OCI-LY7 (cell line): Measurements from ENCODE around the gene SRGAP1. TPM values are rescaled to one million over a fixed set of nuclear protein-coding genes. Genes with fewer than 3 reads are reported as not detected.

Experiments used
- BruUV-seq: library from RNA; stranded (reverse); fragments of 400-500 nt; replicated peaks from 2 replicates; lab custom pipeline; 2021; lab: Mats Ljungman, UMichigan
- CTCF ChIA-PET: fragments of 300-600 bp; sonication (Branson Sonifier 250); formaldehyde crosslinking; loops from one replicate; lab custom pipeline; 2022; ENCODE audit warnings: antibody characterized with exemption; ENCODE audit not compliant: unreplicated experiment; lab: Charles Lee
- POLR2A ChIA-PET: fragments of 300-600 bp; sonication (Branson Sonifier 250); formaldehyde crosslinking; loops from one replicate; lab custom pipeline; 2022; ENCODE audit warnings: antibody characterized with exemption; lab: Charles Lee
- DNase-seq: peaks from one replicate; pipeline ENCODE4 v3.0.0-alpha.2; 2015; ENCODE audit warnings: low spot score
- H2AFZ ChIP-seq: fragments of 200-600 bp; sonication (generic), shearing (Covaris generic); 2 replicates; pipeline ENCODE4 v1.6.1; 2014; ENCODE audit warnings: mild to moderate bottlenecking, antibody characterized with exemption, low read length, moderate library complexity
- H3K27ac ChIP-seq: fragments of 200-600 bp; sonication (generic); 2 replicates; pipeline ENCODE4 v1.5.1; 2014; ENCODE audit warnings: mixed run types, low read depth, mild to moderate bottlenecking, moderate library complexity, low read length, inconsistent platforms; ENCODE audit not compliant: poor library complexity, severe bottlenecking
- H3K36me3 ChIP-seq: fragments of 200-600 bp; sonication (generic); 2 replicates; pipeline ENCODE4 v1.6.1; 2014; ENCODE audit warnings: mild to moderate bottlenecking, antibody characterized with exemption, low read length, moderate library complexity, mixed read lengths; ENCODE audit not compliant: insufficient read depth
- H3K4me1 ChIP-seq: fragments of 200-600 bp; sonication (generic); 2 replicates; pipeline ENCODE4 v1.5.1; 2014; ENCODE audit warnings: mild to moderate bottlenecking, low read length; ENCODE audit not compliant: insufficient read depth, poor library complexity, severe bottlenecking
- H3K4me2 ChIP-seq: fragments of 200-600 bp; sonication (generic); 2 replicates; pipeline ENCODE4 v1.6.1; 2014; ENCODE audit warnings: mild to moderate bottlenecking, low read length
- H3K4me3 ChIP-seq: fragments of 200-600 bp; sonication (generic); 2 replicates; pipeline ENCODE4 v1.5.1; 2014; ENCODE audit warnings: mild to moderate bottlenecking, low read depth, low read length; ENCODE audit not compliant: poor library complexity, severe bottlenecking
- H3K79me2 ChIP-seq: fragments of 200-600 bp; sonication (generic); 2 replicates; pipeline ENCODE4 v1.6.1; 2016; ENCODE audit warnings: low read depth, mild to moderate bottlenecking, low read length, moderate library complexity, mixed read lengths; ENCODE audit not compliant: insufficient read depth
- H3K9me2 ChIP-seq: fragments of 200-600 bp; sonication (generic); 2 replicates; pipeline ENCODE4 v1.6.1; 2016; ENCODE audit warnings: mild to moderate bottlenecking, low read length, mixed read lengths; ENCODE audit not compliant: insufficient read depth
- H3K9me3 ChIP-seq: fragments of 200-600 bp; sonication (generic); 2 replicates; pipeline ENCODE4 v1.6.1; 2014; ENCODE audit warnings: mild to moderate bottlenecking, mixed run types, low read length, mixed read lengths
- H4K20me1 ChIP-seq: fragments of 200-600 bp; sonication (generic); 2 replicates; pipeline ENCODE4 v1.6.1; 2014; ENCODE audit warnings: mild to moderate bottlenecking, antibody characterized with exemption, low read length, moderate library complexity, mixed read lengths; ENCODE audit not compliant: insufficient read depth
- EZH2phosphoT487 ChIP-seq: fragments of 200-600 bp; sonication (generic); IDR thresholded peaks from 2 replicates; pipeline ENCODE4 v1.6.1; 2018; ENCODE audit warnings: low read depth, borderline replicate concordance, mild to moderate bottlenecking, mixed run types, antibody characterized with exemption, low read length, moderate library complexity, mixed read lengths
- intact Hi-C: fragments of 100-400 bp; cut with micrococcal nuclease; formaldehyde crosslinking; loops from one replicate; pipeline ENCODE4 v1.10.0; 2022; ENCODE audit not compliant: unreplicated experiment
- total RNA-seq, 2 experiments: library from RNA; depleted of rRNA in 1 of 2; stranded (reverse); fragments of >200 nt in 1 of 2; shearing (Covaris generic) in 1 of 2; gene quantifications; 2 replicates each; pipeline ENCODE4 v1.2.3, GENCODE V29; 2014 to 2022
- TF ChIP-seq, protein P1 (sequence below): fragments of 200-600 bp; sonication (generic); conservative IDR thresholded peaks from 2 replicates; pipeline ENCODE4 v1.5.1; 2014; ENCODE audit warnings: mild to moderate bottlenecking, antibody characterized with exemption, low read length, moderate library complexity, mixed read lengths

SRGAP1 gene
- total RNA-seq, 2 experiments from 2014 or later = 0.06 TPM; not detected in 1

GRCh38 chr12:64004641-64005040, 160.1 kb downstream of the SRGAP1 start:
- TF ChIP-seq, protein P1, sequence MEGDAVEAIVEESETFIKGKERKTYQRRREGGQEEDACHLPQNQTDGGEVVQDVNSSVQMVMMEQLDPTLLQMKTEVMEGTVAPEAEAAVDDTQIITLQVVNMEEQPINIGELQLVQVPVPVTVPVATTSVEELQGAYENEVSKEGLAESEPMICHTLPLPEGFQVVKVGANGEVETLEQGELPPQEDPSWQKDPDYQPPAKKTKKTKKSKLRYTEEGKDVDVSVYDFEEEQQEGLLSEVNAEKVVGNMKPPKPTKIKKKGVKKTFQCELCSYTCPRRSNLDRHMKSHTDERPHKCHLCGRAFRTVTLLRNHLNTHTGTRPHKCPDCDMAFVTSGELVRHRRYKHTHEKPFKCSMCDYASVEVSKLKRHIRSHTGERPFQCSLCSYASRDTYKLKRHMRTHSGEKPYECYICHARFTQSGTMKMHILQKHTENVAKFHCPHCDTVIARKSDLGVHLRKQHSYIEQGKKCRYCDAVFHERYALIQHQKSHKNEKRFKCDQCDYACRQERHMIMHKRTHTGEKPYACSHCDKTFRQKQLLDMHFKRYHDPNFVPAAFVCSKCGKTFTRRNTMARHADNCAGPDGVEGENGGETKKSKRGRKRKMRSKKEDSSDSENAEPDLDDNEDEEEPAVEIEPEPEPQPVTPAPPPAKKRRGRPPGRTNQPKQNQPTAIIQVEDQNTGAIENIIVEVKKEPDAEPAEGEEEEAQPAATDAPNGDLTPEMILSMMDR = no peak
- no peak for TF ChIP-seq EZH2phosphoT487
- DNase-seq = no peak
- Histone ChIP-seq H3K27ac (no peak overlapping the region), H3K4me2 (no peak overlapping the region), H3K9me3 (no peaks in the 10 kb centered on the region), H3K4me1 (no peaks in the 10 kb centered on the region), H3K36me3 (no peaks in the 10 kb centered on the region), H4K20me1 (no peaks in the 10 kb centered on the region), H3K79me2 (no peaks in the 10 kb centered on the region), H3K9me2 (no peaks in the 10 kb centered on the region), H2AFZ (no peak overlapping the region), H3K4me3 (no peak overlapping the region)
- no TSS peak for BruUV-seq
- ChIA-PET CTCF (no interaction called here), POLR2A (no interaction called here)
- intact Hi-C loops = no loop called here

DNA sequence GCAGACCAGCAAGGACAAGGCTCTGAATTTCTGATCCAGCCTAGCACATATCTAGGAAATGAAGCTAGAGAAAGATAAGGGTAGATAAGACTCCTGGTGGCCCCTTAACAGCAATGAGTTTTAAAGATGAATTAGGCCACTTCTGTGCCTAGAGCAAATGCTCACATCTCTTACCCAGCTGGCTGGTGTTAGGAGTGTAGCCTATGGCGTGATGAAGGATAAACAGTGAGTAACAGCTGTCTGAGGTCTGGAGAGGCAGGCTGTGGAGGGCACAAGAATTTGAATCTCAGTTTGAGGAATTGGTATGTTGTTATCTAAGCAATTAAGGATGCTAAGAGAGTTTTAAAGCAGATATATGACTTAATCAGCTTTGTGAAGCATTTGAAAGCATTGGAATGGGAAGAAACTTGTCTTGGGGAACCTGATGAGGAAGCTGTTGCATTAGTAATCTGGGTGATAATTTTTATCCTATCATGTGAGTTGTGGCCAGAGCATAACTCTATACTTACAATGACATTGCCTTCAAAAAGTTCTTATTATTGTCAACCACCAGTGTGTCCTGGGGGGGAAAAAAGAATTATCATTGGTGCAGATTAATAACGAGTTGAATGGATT, 161.8 kb downstream of the SRGAP1 start:
- intact Hi-C loops = no loop called here
- Histone ChIP-seq H3K36me3 (no peaks in the 10 kb centered on the region), H2AFZ (no peak overlapping the region), H3K4me3 (no peak overlapping the region), H3K4me1 (no peaks in the 10 kb centered on the region), H3K79me2 (no peaks in the 10 kb centered on the region), H3K9me3 (no peaks in the 10 kb centered on the region), H3K9me2 (no peaks in the 10 kb centered on the region), H3K27ac (no peak overlapping the region), H4K20me1 (no peaks in the 10 kb centered on the region), H3K4me2 (no peak overlapping the region)
- no peak for DNase-seq
- TF ChIP-seq, protein P1 = no peak
- POLR2A ChIA-PET = no interaction called here
- CTCF ChIA-PET = no interaction called here
- no TSS peak for BruUV-seq

- no peak overlapping the region for H3K4me2 ChIP-seq
- TF ChIP-seq, protein P1 = no peak
- no peak for TF ChIP-seq EZH2phosphoT487
- H3K4me1 ChIP-seq = no peaks in the 10 kb centered on the region
- H2AFZ ChIP-seq = no peak overlapping the region
- BruUV-seq = no TSS peak
- no peak overlapping the region for H3K4me3 ChIP-seq
- H3K9me2 ChIP-seq = no peaks in the 10 kb centered on the region
- DNase-seq = no peak
- ChIA-PET POLR2A (interaction anchor here (1.0 kb wide), 1 partner anchor 39 kb away, joined by 3 read pairs; no protein-coding TSS in a partner anchor), CTCF (no interaction called here)
- H3K36me3 ChIP-seq = no peaks in the 10 kb centered on the region
- intact Hi-C loops = no loop called here
- H4K20me1 ChIP-seq = no peaks in the 10 kb centered on the region
- no peak overlapping the region for H3K27ac ChIP-seq
- H3K79me2 ChIP-seq = no peaks in the 10 kb centered on the region
- no peaks in the 10 kb centered on the region for H3K9me3 ChIP-seq
Measured at GRCh38 chr12:64007853-64008252, 163.4 kb downstream of the SRGAP1 start.
